Nephron (organoid): Measurements from ENCODE around the gene GHR.

Source experiments
- H3K27ac Mint-ChIP-seq, 3 experiments: 2 replicates each; pipeline ENCODE4 v1.8.0; 2020; ENCODE audit warnings: mixed read lengths in 3 of 3, mild to moderate bottlenecking in 2 of 3, moderate library complexity in 1 of 3
- H3K27me3 Mint-ChIP-seq: 2 replicates; pipeline ENCODE4 v1.8.0; 2021; ENCODE audit warnings: low read depth, mild to moderate bottlenecking, moderate library complexity, mixed read lengths
- H3K36me3 Mint-ChIP-seq: 2 replicates; pipeline ENCODE4 v1.8.0; 2020; ENCODE audit warnings: low read depth, mixed read lengths
- H3K4me1 Mint-ChIP-seq: 2 replicates; pipeline ENCODE4 v1.8.0; 2020; ENCODE audit warnings: mixed read lengths
- H3K4me3 Mint-ChIP-seq, 3 experiments: 2 replicates each; pipeline ENCODE4 v1.8.0; 2020; ENCODE audit warnings: mild to moderate bottlenecking in 3 of 3, mixed read lengths in 3 of 3, moderate library complexity in 2 of 3
- H3K9me3 Mint-ChIP-seq: 2 replicates; pipeline ENCODE4 v1.8.0; 2020; ENCODE audit warnings: mixed read lengths
- TF ChIP-seq, protein P1 (sequence below), 3 experiments: fragments of 200-600 bp; sonication (generic); IDR thresholded peaks; one replicate each; pipeline ENCODE4 v1.5.0; 2021; ENCODE audit warnings: antibody characterized with exemption in 3 of 3; ENCODE audit not compliant: unreplicated experiment in 3 of 3

Gene GHR

DNA sequence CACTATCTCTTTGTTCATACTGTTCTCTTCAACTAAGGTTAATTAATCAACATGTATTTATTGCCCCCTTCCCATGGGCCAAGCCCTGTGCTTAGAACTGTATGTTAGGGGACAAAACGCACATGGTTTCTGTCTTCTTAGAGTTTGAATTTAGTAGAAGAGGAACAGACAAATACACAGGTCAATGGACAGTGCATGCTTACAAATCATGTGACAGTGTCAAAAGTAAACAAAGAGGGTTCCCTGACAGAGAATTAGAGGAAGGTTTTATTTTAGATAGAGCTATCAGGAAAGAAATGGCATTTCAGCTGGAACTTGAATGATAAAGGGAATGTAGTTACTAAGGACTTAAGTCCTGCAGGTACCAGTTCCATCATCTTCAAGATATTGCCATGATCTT is 188.2 kb downstream of the GHR start:
- H3K9me3 Mint-ChIP-seq = no peaks in the 10 kb centered on the region
- no peaks in the 10 kb centered on the region for H3K36me3 Mint-ChIP-seq
- H3K27me3 Mint-ChIP-seq = no peaks in the 10 kb centered on the region
- no peak overlapping the region for H3K27ac Mint-ChIP-seq
- TF ChIP-seq, protein P1, sequence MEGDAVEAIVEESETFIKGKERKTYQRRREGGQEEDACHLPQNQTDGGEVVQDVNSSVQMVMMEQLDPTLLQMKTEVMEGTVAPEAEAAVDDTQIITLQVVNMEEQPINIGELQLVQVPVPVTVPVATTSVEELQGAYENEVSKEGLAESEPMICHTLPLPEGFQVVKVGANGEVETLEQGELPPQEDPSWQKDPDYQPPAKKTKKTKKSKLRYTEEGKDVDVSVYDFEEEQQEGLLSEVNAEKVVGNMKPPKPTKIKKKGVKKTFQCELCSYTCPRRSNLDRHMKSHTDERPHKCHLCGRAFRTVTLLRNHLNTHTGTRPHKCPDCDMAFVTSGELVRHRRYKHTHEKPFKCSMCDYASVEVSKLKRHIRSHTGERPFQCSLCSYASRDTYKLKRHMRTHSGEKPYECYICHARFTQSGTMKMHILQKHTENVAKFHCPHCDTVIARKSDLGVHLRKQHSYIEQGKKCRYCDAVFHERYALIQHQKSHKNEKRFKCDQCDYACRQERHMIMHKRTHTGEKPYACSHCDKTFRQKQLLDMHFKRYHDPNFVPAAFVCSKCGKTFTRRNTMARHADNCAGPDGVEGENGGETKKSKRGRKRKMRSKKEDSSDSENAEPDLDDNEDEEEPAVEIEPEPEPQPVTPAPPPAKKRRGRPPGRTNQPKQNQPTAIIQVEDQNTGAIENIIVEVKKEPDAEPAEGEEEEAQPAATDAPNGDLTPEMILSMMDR (IDR thresholded peaks at IDR 0.05; ENCODE audit: unreplicated experiment in 3 of 3) = no peak
- no peak overlapping the region for H3K4me3 Mint-ChIP-seq
- H3K4me1 Mint-ChIP-seq = peaks cover 25% of the 10 kb centered on the region

DNA sequence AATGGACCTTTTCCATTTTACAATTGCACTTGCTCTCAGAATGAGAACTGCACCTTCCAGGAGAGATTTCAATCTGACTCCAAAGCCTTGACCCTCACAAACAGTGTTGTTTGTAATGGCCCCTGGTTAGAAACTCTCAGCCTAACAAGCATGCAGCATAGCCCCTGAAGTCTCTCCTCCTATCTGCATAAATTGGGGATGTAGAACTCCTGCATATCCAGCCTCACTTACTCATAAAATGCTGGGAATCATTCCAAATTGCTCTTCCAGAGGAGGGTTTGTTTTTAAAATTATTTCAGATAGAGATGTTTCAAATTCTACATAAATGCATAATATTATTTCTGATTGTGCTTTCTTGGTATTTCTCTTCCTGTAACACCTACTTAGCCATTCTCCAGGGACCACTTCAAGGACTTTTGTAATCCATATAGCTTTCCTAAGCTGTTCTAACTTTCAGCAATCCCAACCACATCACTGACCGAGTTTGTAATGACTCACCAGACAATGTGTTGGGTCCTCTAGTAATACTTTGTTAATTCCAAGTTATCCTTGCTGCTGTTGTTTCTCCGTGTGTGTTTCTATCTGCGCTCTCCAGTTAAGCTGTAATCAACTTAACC is 189.6 kb downstream of the GHR start:
- Mint-ChIP-seq H3K4me3 (no peak overlapping the region), H3K36me3 (no peaks in the 10 kb centered on the region), H3K9me3 (no peaks in the 10 kb centered on the region), H3K4me1 (peaks cover 36% of the 10 kb centered on the region), H3K27ac (peak overlapping the region in 2 of 3 experiments; percentile 2 to 56), H3K27me3 (no peaks in the 10 kb centered on the region)
- TF ChIP-seq, protein P1 (IDR thresholded peaks at IDR 0.05; ENCODE audit: unreplicated experiment in 3 of 3) = no peak

DNA sequence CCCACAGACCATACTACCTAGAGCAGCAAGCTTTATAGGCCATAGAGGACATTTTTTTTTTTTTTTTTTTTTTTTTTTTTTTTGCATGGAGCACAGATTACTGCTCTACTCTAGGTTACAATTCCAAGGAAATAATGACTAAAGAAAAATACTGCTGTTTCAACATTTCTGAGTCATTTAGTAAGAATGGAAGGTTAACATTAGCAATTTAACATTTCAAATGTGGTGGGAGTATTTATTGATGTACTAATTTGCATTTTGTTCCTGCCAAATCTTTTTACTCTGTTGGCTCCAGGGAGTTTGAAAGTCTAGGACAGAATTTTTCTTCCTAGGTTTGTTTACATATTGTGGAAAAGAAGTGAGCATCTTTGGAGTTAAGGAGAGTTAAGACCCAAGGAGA is 191.3 kb downstream of the GHR start:
- Mint-ChIP-seq H3K4me1 (peaks cover 36% of the 10 kb centered on the region), H3K27me3 (no peaks in the 10 kb centered on the region)
- TF ChIP-seq, protein P1 (IDR thresholded peaks at IDR 0.05; ENCODE audit: unreplicated experiment in 3 of 3) = no peak

DNA sequence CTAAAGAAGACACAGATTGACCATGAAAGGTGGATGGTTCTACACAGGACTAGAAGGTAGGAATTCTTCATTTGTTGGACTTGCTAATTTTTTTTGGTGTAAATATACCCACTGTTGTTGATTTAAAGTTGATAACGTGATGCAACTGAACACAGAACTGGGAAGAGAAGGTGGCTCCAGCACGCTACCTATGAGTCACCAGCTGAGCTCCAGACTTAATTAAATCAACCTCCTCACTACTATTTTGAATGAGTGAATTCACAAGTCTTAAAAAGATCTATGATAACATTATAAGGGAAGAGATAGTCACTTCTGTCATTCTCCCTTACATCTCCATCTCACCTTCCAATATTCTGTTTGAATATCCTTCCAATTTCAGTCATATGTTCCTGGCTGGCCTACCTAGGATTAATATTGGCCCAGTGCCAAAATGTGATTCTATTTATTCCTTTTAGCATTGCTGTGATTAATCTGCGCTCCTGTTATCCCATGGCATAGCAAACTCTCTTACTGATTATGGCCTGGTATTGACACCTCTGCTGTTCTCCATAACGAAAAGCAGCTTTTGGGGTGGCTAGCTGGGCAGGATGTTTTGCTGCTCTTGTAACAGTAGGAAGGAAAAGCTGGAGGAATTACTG is 197.5 kb downstream of the GHR start:
- Mint-ChIP-seq H3K27ac (peak overlapping the region; percentile 90 to 97 (median 96)), H3K36me3 (no peaks in the 10 kb centered on the region), H3K9me3 (peaks cover 2% of the 10 kb centered on the region), H3K4me3 (peak overlapping the region in 1 of 3 experiments; percentile 10), H3K27me3 (no peaks in the 10 kb centered on the region), H3K4me1 (peaks cover 37% of the 10 kb centered on the region)
- TF ChIP-seq, protein P1 (IDR thresholded peaks at IDR 0.05; ENCODE audit: unreplicated experiment in 3 of 3) = no peak

More for the DNA sequence above, 191.3 kb downstream of the GHR start:
- Mint-ChIP-seq H3K4me3 (no peak overlapping the region), H3K27ac (peak overlapping the region in 2 of 3 experiments; percentile 68 to 77), H3K36me3 (no peaks in the 10 kb centered on the region), H3K9me3 (no peaks in the 10 kb centered on the region)

DNA sequence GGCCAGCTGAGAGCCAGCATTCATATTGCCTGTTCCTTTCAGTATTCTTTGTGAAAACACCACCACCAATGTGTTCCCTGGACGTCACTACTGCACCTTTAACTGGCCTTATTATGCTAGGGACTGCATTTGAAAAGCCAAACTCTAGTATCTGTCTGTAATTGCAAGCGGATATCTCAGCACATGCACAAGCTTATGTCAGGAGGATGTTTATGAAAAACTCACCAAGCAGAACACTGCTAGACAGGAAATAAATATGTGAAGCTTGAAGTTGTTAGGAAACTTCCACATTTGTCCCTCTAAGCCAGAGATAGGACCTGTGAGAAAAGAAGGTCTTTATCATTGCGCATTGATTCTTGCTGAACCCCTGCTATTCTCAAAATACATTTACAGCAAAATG is 198.0 kb downstream of the GHR start:
- H3K36me3 Mint-ChIP-seq = no peaks in the 10 kb centered on the region
- H3K4me3 Mint-ChIP-seq = peak overlapping the region in 1 of 3 experiments; percentile 10
- TF ChIP-seq, protein P1 (IDR thresholded peaks at IDR 0.05; ENCODE audit: unreplicated experiment in 3 of 3) = no peak
- H3K9me3 Mint-ChIP-seq = peaks cover 2% of the 10 kb centered on the region
- peak overlapping the region; percentile 90 to 97 (median 96) for H3K27ac Mint-ChIP-seq
- H3K4me1 Mint-ChIP-seq = peaks cover 35% of the 10 kb centered on the region
- no peaks in the 10 kb centered on the region for H3K27me3 Mint-ChIP-seq

- Mint-ChIP-seq H3K27ac (peak overlapping the region; percentile 90 to 97 (median 96)), H3K27me3 (no peaks in the 10 kb centered on the region), H3K4me3 (no peak overlapping the region), H3K4me1 (peaks cover 35% of the 10 kb centered on the region), H3K9me3 (peaks cover 2% of the 10 kb centered on the region), H3K36me3 (no peaks in the 10 kb centered on the region)
- TF ChIP-seq, protein P1 (IDR thresholded peaks at IDR 0.05; ENCODE audit: unreplicated experiment in 3 of 3) = no peak
Observed at GRCh38 chr5:42621662-42622061, 198.4 kb downstream of the GHR start.
